MM.1S (cell line): ENCODE data around the gene TSC22D3.
"Not testable (repeated sequence)": the region's sequence is repeated elsewhere in the genome, so short reads cannot be mapped to it uniquely, and the experiment has no call there.

ENCODE experiments used
- DNase-seq: peaks from one replicate; pipeline ENCODE4 v3.0.0-alpha.2; 2015
- H2AFZ ChIP-seq: fragments of 300-600 bp; sonication (generic); 2 replicates; pipeline ENCODE4 v1.6.0; 2016; ENCODE audit warnings: antibody characterized with exemption, low read length
- H3F3A ChIP-seq: fragments of 300-600 bp; sonication (generic); 2 replicates; pipeline ENCODE4 v1.6.1; 2016; ENCODE audit warnings: mild to moderate bottlenecking, antibody characterized with exemption, low read length, moderate library complexity, mixed read lengths; ENCODE audit not compliant: insufficient read depth
- H3K27ac ChIP-seq: fragments of 300-600 bp; sonication (generic); 2 replicates; pipeline ENCODE4 v1.5.1; 2016; ENCODE audit warnings: mild to moderate bottlenecking, low read length
- H3K27me3 ChIP-seq: fragments of 300-600 bp; sonication (generic); replicated peaks from 2 replicates; pipeline ENCODE4 v1.6.0; 2016; ENCODE audit warnings: low read length; ENCODE audit not compliant: insufficient read depth
- H3K36me3 ChIP-seq: fragments of 300-600 bp; sonication (generic); replicated peaks from 2 replicates; pipeline ENCODE4 v1.6.1; 2016; ENCODE audit warnings: mild to moderate bottlenecking, low read length, mixed read lengths; ENCODE audit not compliant: insufficient read depth
- H3K4me1 ChIP-seq: fragments of 300-600 bp; sonication (generic); 2 replicates; pipeline ENCODE4 v1.6.1; 2016; ENCODE audit warnings: low read length, mixed read lengths
- H3K4me2 ChIP-seq: fragments of 300-600 bp; sonication (generic); 2 replicates; pipeline ENCODE4 v1.6.0; 2016; ENCODE audit warnings: low read depth, low read length
- H3K4me3 ChIP-seq: fragments of 300-600 bp; sonication (generic); 2 replicates; pipeline ENCODE4 v1.5.1; 2016; ENCODE audit warnings: low read length, mixed read lengths
- H3K79me2 ChIP-seq: fragments of 300-600 bp; sonication (generic); 2 replicates; pipeline ENCODE4 v1.6.1; 2016; ENCODE audit warnings: mixed run types, low read length, mixed read lengths
- H3K9ac ChIP-seq: fragments of 300-600 bp; sonication (generic); 2 replicates; pipeline ENCODE4 v1.6.1; 2016; ENCODE audit warnings: low read length, mixed read lengths
- H3K9me2 ChIP-seq: fragments of 300-600 bp; sonication (generic); replicated peaks from 2 replicates; pipeline ENCODE4 v1.6.1; 2016; ENCODE audit warnings: mild to moderate bottlenecking, low read length, mixed read lengths; ENCODE audit not compliant: insufficient read depth
- H3K9me3 ChIP-seq: fragments of 300-600 bp; sonication (generic); replicated peaks from 2 replicates; pipeline ENCODE4 v1.6.1; 2016; ENCODE audit warnings: mild to moderate bottlenecking, low read length, mixed read lengths; ENCODE audit not compliant: insufficient read depth
- H4K20me1 ChIP-seq: fragments of 300-600 bp; sonication (generic); 2 replicates; pipeline ENCODE4 v1.6.1; 2016; ENCODE audit warnings: mild to moderate bottlenecking, low read length, moderate library complexity, mixed read lengths; ENCODE audit not compliant: insufficient read depth
- EZH2 ChIP-seq: fragments of 300-600 bp; sonication (generic); optimal IDR thresholded peaks from 2 replicates; pipeline ENCODE3; 2017; ENCODE audit warnings: low read depth, mild to moderate bottlenecking, antibody characterized with exemption, low read length, mixed read lengths
- EZH2phosphoT487 ChIP-seq: fragments of 300-600 bp; sonication (generic); IDR thresholded peaks from 2 replicates; pipeline ENCODE4 v1.6.1; 2018; ENCODE audit warnings: antibody characterized with exemption, low read length
- TF ChIP-seq, protein P1 (sequence below): fragments of 300-600 bp; sonication (generic); IDR thresholded peaks from 2 replicates; pipeline ENCODE4 v1.5.1; 2016; ENCODE audit warnings: antibody characterized with exemption, low read length, mixed read lengths

The TSC22D3 gene

DNA sequence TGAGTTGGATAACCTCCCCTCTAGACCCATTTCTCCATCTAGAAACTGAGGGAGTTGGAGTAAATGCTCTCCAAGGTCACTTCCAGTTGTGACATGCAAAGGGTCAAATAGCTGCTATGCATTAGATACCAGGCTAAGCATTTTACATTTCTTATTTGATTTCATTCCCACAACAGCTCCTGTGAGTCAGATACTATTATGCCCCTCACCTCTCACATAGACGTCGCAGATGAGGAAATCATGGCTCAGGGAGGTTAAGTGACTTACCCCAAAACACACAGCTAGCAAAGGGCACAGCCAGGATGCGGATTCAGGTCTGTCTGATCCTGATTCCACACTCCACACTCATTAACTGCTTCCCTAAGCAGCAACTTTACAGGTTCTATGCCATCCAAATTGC is 89.6 kb downstream of the TSC22D3 start:
- DNase-seq: no peak
- TF ChIP-seq EZH2phosphoT487 (no peak), EZH2 (no peak)
- TF ChIP-seq, protein P1, sequence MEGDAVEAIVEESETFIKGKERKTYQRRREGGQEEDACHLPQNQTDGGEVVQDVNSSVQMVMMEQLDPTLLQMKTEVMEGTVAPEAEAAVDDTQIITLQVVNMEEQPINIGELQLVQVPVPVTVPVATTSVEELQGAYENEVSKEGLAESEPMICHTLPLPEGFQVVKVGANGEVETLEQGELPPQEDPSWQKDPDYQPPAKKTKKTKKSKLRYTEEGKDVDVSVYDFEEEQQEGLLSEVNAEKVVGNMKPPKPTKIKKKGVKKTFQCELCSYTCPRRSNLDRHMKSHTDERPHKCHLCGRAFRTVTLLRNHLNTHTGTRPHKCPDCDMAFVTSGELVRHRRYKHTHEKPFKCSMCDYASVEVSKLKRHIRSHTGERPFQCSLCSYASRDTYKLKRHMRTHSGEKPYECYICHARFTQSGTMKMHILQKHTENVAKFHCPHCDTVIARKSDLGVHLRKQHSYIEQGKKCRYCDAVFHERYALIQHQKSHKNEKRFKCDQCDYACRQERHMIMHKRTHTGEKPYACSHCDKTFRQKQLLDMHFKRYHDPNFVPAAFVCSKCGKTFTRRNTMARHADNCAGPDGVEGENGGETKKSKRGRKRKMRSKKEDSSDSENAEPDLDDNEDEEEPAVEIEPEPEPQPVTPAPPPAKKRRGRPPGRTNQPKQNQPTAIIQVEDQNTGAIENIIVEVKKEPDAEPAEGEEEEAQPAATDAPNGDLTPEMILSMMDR: no peak
- Histone ChIP-seq H3K36me3 (no peaks in the 10 kb centered on the region), H3K27me3 (no peaks in the 10 kb centered on the region), H3K4me2 (no peak overlapping the region), H3K9me3 (no peaks in the 10 kb centered on the region), H3F3A (no peaks in the 10 kb centered on the region), H3K9me2 (no peaks in the 10 kb centered on the region), H3K27ac (no peak overlapping the region), H2AFZ (no peak overlapping the region), H3K9ac (no peak overlapping the region), H3K79me2 (no peaks in the 10 kb centered on the region), H3K4me3 (no peak overlapping the region), H3K4me1 (peaks cover 31% of the 10 kb centered on the region), H4K20me1 (no peaks in the 10 kb centered on the region)

DNA sequence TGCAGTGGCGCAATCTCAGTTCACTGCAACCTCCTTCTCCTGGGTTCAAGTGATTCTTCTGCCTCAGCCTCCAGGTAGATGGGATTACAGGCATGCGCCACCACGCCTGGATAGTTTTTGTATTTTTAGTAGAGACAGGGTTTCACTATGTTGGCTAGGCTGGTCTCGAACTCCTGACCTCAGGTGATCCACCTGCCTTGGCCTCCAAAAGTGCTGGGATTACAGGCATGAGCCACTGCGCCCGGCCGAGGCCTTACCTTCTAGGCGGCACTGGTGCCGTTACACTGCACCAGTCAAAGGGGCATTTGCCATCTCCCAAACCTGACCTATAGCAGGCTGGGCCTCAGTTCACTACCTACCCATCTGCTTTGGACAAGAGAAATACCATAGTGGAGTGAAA is 90.0 kb downstream of the TSC22D3 start:
- H3K9me3 ChIP-seq, H3F3A ChIP-seq, H3K9me2 ChIP-seq, DNase-seq, H4K20me1 ChIP-seq, H3K79me2 ChIP-seq, H3K4me2 ChIP-seq, H3K4me3 ChIP-seq, H3K9ac ChIP-seq, H2AFZ ChIP-seq, H3K36me3 ChIP-seq, H3K27me3 ChIP-seq: not testable (repeated sequence)
- Histone ChIP-seq H3K27ac (peak overlapping the region; percentile 45; the same call in 1 of the 2 replicates), H3K4me1 (peaks cover 31% of the 10 kb centered on the region)

DNA sequence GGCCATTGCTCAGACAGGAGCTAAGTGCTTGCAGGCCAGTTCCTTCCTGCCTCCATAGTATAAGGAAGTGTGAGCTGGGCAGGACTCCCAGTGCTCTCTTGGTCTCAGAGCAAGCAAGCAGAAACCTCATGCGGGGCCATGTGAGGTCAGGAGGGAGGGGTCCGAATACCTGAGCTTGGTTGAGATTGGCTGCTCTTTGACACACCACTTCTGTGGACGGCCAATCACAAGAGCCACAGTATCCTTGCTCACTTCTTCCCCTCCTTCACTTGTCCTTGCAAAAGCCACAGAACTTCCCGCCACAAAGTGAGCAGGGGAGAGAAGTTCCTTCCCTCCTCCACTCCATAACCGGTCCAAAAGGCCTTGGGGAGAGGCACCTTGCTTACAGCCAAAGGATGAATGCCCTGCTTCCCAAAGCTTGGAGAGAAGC is 90.6 kb downstream of the TSC22D3 start:
- Histone ChIP-seq H3K4me1 (peaks cover 31% of the 10 kb centered on the region), H3K9me3 (no peaks in the 10 kb centered on the region), H3K4me3 (no peak overlapping the region), H3K36me3 (no peaks in the 10 kb centered on the region), H3K4me2 (peak overlapping the region; percentile 27; the same call in 1 of the 2 replicates), H3F3A (no peaks in the 10 kb centered on the region), H3K27ac (peak overlapping the region; percentile 45; the same call in 1 of the 2 replicates), H4K20me1 (no peaks in the 10 kb centered on the region), H2AFZ (no peak overlapping the region), H3K9ac (no peak overlapping the region), H3K79me2 (no peaks in the 10 kb centered on the region), H3K27me3 (no peaks in the 10 kb centered on the region), H3K9me2 (no peaks in the 10 kb centered on the region)
- peak; percentile 30 for DNase-seq
- TF ChIP-seq, protein P1: no peak
- TF ChIP-seq EZH2phosphoT487 (no peak), EZH2 (no peak)

DNA sequence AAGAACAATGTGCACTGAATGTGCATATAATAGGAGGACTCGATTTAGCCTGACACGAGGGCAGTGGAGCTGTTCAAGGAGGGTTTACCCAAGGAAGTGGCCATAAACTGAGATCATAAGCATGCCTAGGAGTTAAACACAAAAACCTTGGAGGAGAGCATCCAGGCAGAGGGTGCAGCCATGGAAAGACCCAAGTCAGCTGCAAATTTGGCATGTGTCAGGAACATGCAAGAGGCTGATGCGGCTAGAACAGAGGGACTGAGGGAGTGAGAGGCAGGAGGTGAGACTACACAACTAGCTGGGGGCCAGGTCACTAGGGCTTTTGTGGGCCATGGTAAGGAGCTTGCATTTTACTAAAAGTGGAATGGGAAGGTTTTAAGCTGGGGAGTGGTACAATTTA is 91.7 kb downstream of the TSC22D3 start:
- no peaks in the 10 kb centered on the region for H3K27me3 ChIP-seq
- no peak overlapping the region for H3K9ac ChIP-seq
- no peaks in the 10 kb centered on the region for H3K79me2 ChIP-seq
- TF ChIP-seq, protein P1: no peak
- TF ChIP-seq EZH2: no peak
- TF ChIP-seq EZH2phosphoT487: no peak
- H3K4me3 ChIP-seq: no peak overlapping the region
- H3K4me2 ChIP-seq: no peak overlapping the region
- H3K27ac ChIP-seq: no peak overlapping the region
- peaks cover 36% of the 10 kb centered on the region for H3K4me1 ChIP-seq
- H4K20me1 ChIP-seq: no peaks in the 10 kb centered on the region
- H2AFZ ChIP-seq: no peak overlapping the region
- no peak for DNase-seq
- no peaks in the 10 kb centered on the region for H3K36me3 ChIP-seq
- no peaks in the 10 kb centered on the region for H3F3A ChIP-seq
- no peaks in the 10 kb centered on the region for H3K9me2 ChIP-seq
- no peaks in the 10 kb centered on the region for H3K9me3 ChIP-seq
